GM23338 (cell line): Measurements from ENCODE around the gene TWF2. TPM values are rescaled to one million over a fixed set of nuclear protein-coding genes. Genes with fewer than 3 reads are reported as not detected.

Experiments
- ATAC-seq: fragments of 200-7000 bp; cut with Tn5 transposase; 3 replicates; pipeline ENCODE4 v1.9.1; 2020
- DNase-seq: peaks from one replicate; pipeline ENCODE4 v3.0.0-alpha.2; 2015; ENCODE audit warnings: low spot score
- H2AFZ ChIP-seq: fragments of 200-600 bp; sonication (generic); 2 replicates; pipeline ENCODE4 v1.8.0; 2016; ENCODE audit warnings: antibody characterized with exemption, mild to moderate bottlenecking, moderate library complexity
- H3F3A ChIP-seq: fragments of 200-600 bp; sonication (generic); replicated peaks from 2 replicates; pipeline ENCODE4 v1.8.0; 2017; ENCODE audit warnings: antibody characterized with exemption, mixed run types, low read depth
- H3K27ac ChIP-seq: fragments of 200-600 bp; sonication (generic); 2 replicates; pipeline ENCODE4 v1.6.1; 2016; ENCODE audit warnings: low read depth
- H3K27me3 ChIP-seq: fragments of 200-600 bp; sonication (generic); 2 replicates; pipeline ENCODE4 v1.8.0; 2016; ENCODE audit warnings: mild to moderate bottlenecking, mixed run types, moderate library complexity; ENCODE audit not compliant: insufficient read depth
- H3K36me3 ChIP-seq: fragments of 200-600 bp; sonication (generic); 2 replicates; pipeline ENCODE4 v1.8.0; 2016; ENCODE audit warnings: mild to moderate bottlenecking; ENCODE audit not compliant: insufficient read depth
- H3K4me1 ChIP-seq: fragments of 200-600 bp; sonication (generic); 2 replicates; pipeline ENCODE4 v1.8.0; 2016; ENCODE audit warnings: mild to moderate bottlenecking, moderate library complexity; ENCODE audit not compliant: insufficient read depth
- H3K4me2 ChIP-seq: fragments of 200-600 bp; sonication (generic); 2 replicates; pipeline ENCODE4 v1.7.1; 2017; ENCODE audit warnings: mixed run types
- H3K4me3 ChIP-seq: fragments of 200-600 bp; sonication (generic); 2 replicates; pipeline ENCODE4 v1.6.1; 2016; ENCODE audit warnings: mixed run types
- H3K79me2 ChIP-seq: fragments of 200-600 bp; sonication (generic); replicated peaks from 2 replicates; pipeline ENCODE4 v1.8.0; 2017; ENCODE audit warnings: mild to moderate bottlenecking; ENCODE audit not compliant: insufficient read depth
- H3K9me2 ChIP-seq: fragments of 200-600 bp; sonication (generic); 2 replicates; pipeline ENCODE4 v1.8.0; 2017; ENCODE audit not compliant: insufficient read depth
- H4K20me1 ChIP-seq: fragments of 200-600 bp; sonication (generic); replicated peaks from 2 replicates; pipeline ENCODE4 v1.8.0; 2017; ENCODE audit warnings: mild to moderate bottlenecking; ENCODE audit not compliant: insufficient read depth
- H3K27ac Mint-ChIP-seq: 2 replicates; pipeline ENCODE4 v1.8.0; 2020; ENCODE audit warnings: inconsistent platforms, mild to moderate bottlenecking, moderate library complexity, mixed read lengths
- H3K27me3 Mint-ChIP-seq: 3 replicates; pipeline ENCODE4 v1.8.0; 2022; ENCODE audit warnings: low read depth, mild to moderate bottlenecking, moderate library complexity, mixed read lengths, inconsistent platforms; ENCODE audit not compliant: insufficient read depth, poor library complexity
- H3K36me3 Mint-ChIP-seq: 3 replicates; pipeline ENCODE4 v1.8.0; 2021; ENCODE audit warnings: low read depth, mild to moderate bottlenecking, inconsistent platforms, moderate library complexity, mixed read lengths
- H3K4me1 Mint-ChIP-seq: 3 replicates; pipeline ENCODE4 v1.8.0; 2020; ENCODE audit warnings: mild to moderate bottlenecking, inconsistent platforms, mixed read lengths
- H3K4me3 Mint-ChIP-seq: 3 replicates; pipeline ENCODE4 v1.8.0; 2021; ENCODE audit warnings: moderate library complexity, mild to moderate bottlenecking, inconsistent platforms, mixed read lengths
- H3K9me3 Mint-ChIP-seq: 3 replicates; pipeline ENCODE4 v1.8.0; 2020; ENCODE audit warnings: moderate library complexity, mild to moderate bottlenecking, inconsistent platforms, mixed read lengths
- CREB1 ChIP-seq: fragments of 250-450 bp; sonication (Bioruptor Pico); IDR thresholded peaks from 2 replicates; pipeline ENCODE4 v1.5.0; 2020; ENCODE audit warnings: low read depth, mild to moderate bottlenecking, moderate library complexity
- JUNB ChIP-seq: IDR thresholded peaks from one replicate; pipeline ENCODE4 v1.6.1; 2016; ENCODE audit warnings: antibody characterized with exemption; ENCODE audit not compliant: unreplicated experiment
- POLR2AphosphoS5 ChIP-seq: IDR thresholded peaks from 2 replicates; pipeline ENCODE4 v1.6.1; 2016; ENCODE audit warnings: antibody characterized with exemption, low read depth
- REST ChIP-seq: IDR thresholded peaks from one replicate; pipeline ENCODE4 v1.6.1; 2018; ENCODE audit warnings: antibody characterized with exemption; ENCODE audit not compliant: unreplicated experiment
- STAT1 ChIP-seq: IDR thresholded peaks from one replicate; pipeline ENCODE4 v1.6.1; 2016; ENCODE audit warnings: antibody characterized with exemption; ENCODE audit not compliant: unreplicated experiment
- polyA plus RNA-seq: library from polyadenylated mRNA; unstranded; fragments of >200 nt; fragmentation: Nextera tagmentation; extraction: Ambion mirVana; gene quantifications from 2 replicates; pipeline ENCODE4 v1.2.1, GENCODE V29; 2016
- total RNA-seq: library from RNA; depleted of rRNA; stranded (reverse); fragments of >200 nt; shearing (Covaris generic); gene quantifications from 2 replicates; pipeline ENCODE4 v1.2.3, GENCODE V29; 2014
- TF ChIP-seq, protein P1 (sequence below): IDR thresholded peaks from 2 replicates; pipeline ENCODE4 v1.6.1; 2016; ENCODE audit warnings: antibody characterized with exemption

Gene TWF2
- total and polyA plus RNA-seq, 2 experiments from 2014 or later, result 38.9 to 120 TPM

DNA sequence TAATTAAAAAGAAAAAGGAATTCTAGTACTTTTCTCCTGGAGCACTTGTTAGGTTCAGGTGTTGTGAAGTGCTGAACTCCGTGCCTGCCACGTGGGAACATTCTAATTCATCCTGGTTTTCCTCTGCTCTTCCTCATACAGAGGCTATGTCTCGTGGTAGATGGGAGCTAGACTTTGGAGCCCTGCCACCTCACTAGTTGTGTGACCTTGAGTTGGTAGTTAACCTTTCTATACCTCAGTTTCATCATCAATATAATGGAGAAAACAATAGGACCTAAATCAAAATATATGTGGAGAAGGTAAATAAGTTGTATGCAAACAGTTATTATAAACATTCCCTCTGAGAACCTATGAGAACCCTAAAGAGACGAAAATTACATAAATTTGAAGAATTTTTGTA, 30.4 kb downstream of the TWF2 start:
- H3K27ac Mint-ChIP-seq, result no peak overlapping the region
- no peaks in the 10 kb centered on the region for H3K79me2 ChIP-seq
- H3K4me1 Mint-ChIP-seq, result no peaks in the 10 kb centered on the region
- H3K36me3 ChIP-seq, result peaks cover 77% of the 10 kb centered on the region
- no peaks in the 10 kb centered on the region for H3K9me3 Mint-ChIP-seq
- no peak for DNase-seq
- H3K4me1 ChIP-seq, result no peaks in the 10 kb centered on the region
- H3F3A ChIP-seq, result peaks cover 12% of the 10 kb centered on the region
- peaks cover 97% of the 10 kb centered on the region for H3K36me3 Mint-ChIP-seq
- H2AFZ ChIP-seq, result no peak overlapping the region
- no peak overlapping the region for H3K4me3 ChIP-seq
- H3K9me2 ChIP-seq, result no peaks in the 10 kb centered on the region
- TF ChIP-seq REST (no peak), POLR2AphosphoS5 (no peak)
- TF ChIP-seq, protein P1, sequence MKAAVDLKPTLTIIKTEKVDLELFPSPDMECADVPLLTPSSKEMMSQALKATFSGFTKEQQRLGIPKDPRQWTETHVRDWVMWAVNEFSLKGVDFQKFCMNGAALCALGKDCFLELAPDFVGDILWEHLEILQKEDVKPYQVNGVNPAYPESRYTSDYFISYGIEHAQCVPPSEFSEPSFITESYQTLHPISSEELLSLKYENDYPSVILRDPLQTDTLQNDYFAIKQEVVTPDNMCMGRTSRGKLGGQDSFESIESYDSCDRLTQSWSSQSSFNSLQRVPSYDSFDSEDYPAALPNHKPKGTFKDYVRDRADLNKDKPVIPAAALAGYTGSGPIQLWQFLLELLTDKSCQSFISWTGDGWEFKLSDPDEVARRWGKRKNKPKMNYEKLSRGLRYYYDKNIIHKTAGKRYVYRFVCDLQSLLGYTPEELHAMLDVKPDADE, result no peak
- no peak overlapping the region for H3K4me3 Mint-ChIP-seq
- ATAC-seq, result no peak
- no peak overlapping the region for H3K4me2 ChIP-seq
- H3K27ac ChIP-seq, result no peak overlapping the region
- H4K20me1 ChIP-seq, result peaks cover 7% of the 10 kb centered on the region; the same call in 1 of the 2 replicates
- peaks cover 3% of the 10 kb centered on the region for H3K27me3 Mint-ChIP-seq
- H3K27me3 ChIP-seq, result no peaks in the 10 kb centered on the region

DNA sequence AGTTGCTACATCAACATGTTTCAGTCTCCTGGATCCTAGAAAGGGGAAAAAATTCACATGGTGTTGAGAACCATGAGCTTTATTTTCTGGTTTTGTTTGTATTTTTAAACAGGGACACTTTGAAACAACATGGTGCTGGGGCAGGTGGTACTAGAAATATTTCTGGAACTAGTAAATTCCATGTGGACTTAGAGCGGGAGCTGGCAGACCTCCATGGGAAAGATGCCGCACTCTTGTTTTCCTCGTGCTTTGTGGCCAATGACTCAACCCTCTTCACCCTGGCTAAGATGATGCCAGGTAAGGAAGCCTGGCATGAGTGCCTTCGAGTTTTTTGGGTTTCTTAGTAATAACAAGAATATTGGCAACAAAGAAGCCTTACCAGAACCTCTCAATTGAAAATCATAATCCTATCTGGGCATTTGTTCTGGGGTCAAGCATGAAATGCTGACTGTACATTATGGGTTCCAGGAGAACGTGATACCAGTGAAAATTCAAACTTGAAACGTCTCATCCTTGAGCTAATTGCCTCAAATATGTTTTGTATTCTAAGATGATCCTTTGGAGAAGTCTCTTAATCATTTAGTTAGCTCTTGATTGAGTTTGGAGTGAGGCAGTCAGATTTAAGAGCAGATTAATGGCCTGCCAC, 33.1 kb downstream of the TWF2 start:
- peaks cover 14% of the 10 kb centered on the region for H3F3A ChIP-seq
- H3K36me3 Mint-ChIP-seq, result peaks cover 94% of the 10 kb centered on the region
- H3K27ac ChIP-seq, result no peak overlapping the region
- no peak for DNase-seq
- H3K36me3 ChIP-seq, result peaks cover 85% of the 10 kb centered on the region
- no peaks in the 10 kb centered on the region for H3K9me2 ChIP-seq
- H3K9me3 Mint-ChIP-seq, result no peaks in the 10 kb centered on the region
- no peak overlapping the region for H3K4me3 Mint-ChIP-seq
- H2AFZ ChIP-seq, result no peak overlapping the region
- H4K20me1 ChIP-seq, result peaks cover 14% of the 10 kb centered on the region
- peaks cover 3% of the 10 kb centered on the region for H3K27me3 Mint-ChIP-seq
- no peak overlapping the region for H3K4me2 ChIP-seq
- no peaks in the 10 kb centered on the region for H3K27me3 ChIP-seq
- no peaks in the 10 kb centered on the region for H3K4me1 Mint-ChIP-seq
- H3K4me3 ChIP-seq, result no peak overlapping the region
- H3K27ac Mint-ChIP-seq, result no peak overlapping the region
- ATAC-seq, result no peak
- no peaks in the 10 kb centered on the region for H3K79me2 ChIP-seq
- no peaks in the 10 kb centered on the region for H3K4me1 ChIP-seq
- TF ChIP-seq CREB1 (CRISPR knock-in tag) (no peak), JUNB (no peak), REST (no peak), STAT1 (no peak)
